DMS 273 treated with DMSO at 0.1 percent for 48 hours (cell line): ENCODE data around the gene IQSEC2.

Experiments
- DNase-seq: peaks from one replicate; lab custom pipeline; 2025; lab: John Stamatoyannopoulos, UW

Gene IQSEC2

DNA sequence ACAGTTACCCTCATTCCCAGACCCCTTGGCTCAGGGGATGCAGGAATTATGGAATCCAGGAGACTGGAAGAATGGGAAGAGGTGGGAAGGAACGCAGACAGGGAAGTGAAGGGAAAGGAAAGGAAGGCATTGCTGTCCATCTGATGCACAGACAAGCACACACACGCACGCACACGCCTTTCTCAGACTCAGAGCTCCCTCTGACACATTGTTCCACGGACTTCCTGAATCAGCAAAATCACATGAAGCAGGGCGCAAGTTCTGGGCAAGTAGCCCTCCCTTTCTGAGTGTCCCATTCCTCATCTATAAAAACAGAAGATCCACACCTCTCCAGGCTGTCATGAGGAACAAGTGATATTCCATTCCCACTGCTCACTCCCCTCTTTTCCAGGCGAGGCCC lies 13.2 kb downstream of the IQSEC2 start:
- no peak for DNase-seq

DNA sequence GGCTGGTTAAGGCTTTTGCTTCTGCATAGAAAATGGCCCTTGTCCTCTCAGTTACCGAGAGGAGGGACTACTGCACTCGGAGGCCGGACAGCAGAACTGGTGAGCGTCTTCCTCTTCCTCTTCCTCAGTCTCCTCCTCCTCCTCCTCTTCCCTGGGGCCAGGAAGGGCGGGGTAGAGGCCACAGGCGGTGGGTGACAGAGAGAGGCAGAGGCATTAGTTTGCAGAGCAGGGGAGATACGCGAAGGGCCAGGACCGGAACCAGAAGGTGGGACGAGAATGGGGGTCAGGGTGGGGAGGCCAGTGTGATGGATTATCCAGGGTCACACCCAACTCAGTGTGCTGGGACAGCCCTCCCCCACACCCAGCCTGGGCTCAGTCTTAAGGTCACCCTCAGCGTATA lies 14.5 kb downstream of the IQSEC2 start:
- no peak for DNase-seq

DNA sequence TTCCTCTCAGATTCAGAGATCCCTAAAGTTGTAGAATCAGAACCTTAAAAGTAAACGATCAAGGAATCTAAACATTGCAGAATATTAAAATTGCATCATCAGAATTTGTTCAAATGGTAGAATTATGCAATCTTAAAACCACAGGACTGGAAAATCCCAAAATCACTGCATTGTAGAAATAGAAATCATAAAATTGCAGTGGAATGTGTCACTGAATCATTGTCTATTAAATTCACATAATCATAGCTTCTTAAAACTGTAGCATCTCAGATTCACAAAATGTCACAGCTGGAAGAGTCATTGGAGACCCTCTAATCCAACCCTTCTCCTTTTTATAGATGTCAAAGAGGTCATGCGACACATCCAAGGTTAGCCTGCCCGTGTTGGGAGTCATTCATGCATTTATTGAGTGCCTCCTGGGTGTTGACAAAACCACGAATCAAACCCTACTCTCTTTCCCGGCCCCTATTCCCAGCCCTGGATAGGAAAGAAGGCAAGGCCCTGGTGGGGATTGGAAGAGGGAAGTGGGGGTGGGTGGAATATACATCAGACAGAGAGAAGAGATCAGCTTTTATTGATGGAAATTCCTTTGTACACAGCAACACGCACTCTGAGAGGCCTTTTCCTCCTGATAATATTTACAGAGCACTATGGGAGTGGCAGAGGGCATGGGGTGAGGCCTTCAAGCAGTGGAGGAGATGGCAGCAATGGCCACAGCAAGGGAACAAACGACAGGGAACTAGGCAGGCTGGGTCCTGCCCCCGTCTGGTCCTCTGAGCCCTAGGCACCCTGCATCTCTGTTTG lies 15.4 kb downstream of the IQSEC2 start:
- DNase-seq, result no peak

DNA sequence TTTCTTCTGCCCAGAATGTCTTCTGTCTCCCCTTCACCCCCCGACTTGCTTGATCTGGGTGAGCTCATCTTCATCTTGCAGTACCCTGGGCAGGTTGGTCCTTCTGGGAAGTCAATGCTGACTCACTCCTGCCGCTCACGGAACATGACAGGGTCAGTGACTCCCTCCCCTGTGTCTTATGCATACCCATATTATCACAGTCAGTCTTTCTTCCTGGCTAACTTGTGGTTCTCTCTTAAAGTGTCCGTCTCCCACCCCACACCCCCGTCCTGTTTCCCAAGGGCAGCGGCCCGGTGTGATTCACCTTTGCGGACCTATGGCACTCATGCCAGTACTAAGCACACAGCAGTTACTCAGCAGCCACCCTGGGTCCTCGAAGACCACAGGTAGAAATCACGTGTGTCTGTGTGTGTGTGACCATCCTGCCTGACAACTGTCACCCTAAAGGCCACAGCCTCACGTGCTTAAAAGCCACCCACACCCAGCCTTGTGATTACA lies 17.7 kb downstream of the IQSEC2 start:
- DNase-seq, result no peak

DNA sequence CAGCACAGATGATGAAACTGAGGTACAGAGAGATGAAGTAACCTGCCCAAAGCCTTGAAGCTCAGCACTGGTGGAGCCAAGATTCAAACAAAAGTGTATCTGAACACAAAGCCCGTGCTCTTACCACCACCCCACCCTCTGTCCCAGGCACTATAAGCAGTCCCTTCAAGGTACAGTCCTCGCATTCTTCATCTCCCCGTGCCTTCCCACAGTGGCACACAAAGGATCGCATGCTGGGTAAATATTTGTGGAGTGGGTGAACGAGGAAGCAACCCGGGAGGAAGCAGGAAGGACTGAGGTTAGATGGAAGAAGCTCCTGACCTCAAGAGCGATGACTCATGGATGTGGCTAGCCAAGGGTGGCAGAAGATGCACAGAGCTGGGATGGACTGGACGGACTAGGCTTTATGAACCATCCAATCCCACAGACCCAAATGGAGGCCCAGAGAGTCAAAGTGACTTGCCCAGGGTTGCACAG lies 18.4 kb downstream of the IQSEC2 start:
- DNase-seq, result no peak

DNA sequence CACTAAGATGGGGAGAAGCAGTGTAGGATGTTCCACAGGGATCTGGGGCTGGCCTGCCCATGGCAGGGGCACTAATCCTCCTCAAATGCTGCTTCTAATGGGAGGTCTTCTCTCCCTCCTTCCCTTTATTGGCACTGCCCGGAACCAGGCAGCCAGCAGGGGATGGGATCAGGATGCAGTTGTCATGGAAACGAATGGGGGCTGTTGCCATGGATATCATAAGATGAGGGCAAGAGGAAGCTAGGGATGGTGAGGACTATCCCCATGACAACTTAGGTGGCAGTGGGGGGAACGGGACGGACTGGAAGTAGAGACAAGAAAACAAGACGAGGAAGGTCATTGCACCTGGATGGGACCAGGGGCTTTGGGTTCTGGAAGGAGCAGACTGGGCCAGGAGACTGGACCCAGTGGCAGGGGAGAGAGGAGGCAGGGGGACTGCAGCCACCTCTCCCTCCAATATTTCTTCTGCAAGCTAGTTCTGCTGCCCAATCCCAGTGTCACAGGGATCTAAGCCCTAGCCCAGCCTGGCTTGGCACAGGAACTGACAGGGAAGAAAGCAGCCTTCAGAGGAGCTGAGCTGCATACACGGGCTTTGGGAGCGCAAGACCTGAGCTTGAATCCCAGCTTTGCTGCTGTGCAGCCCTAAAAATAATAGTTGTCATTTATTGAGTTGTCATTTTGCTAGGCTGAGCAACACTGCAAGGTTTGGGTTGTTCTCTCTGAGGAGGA lies 19.0 kb downstream of the IQSEC2 start:
- DNase-seq, result no peak

DNA sequence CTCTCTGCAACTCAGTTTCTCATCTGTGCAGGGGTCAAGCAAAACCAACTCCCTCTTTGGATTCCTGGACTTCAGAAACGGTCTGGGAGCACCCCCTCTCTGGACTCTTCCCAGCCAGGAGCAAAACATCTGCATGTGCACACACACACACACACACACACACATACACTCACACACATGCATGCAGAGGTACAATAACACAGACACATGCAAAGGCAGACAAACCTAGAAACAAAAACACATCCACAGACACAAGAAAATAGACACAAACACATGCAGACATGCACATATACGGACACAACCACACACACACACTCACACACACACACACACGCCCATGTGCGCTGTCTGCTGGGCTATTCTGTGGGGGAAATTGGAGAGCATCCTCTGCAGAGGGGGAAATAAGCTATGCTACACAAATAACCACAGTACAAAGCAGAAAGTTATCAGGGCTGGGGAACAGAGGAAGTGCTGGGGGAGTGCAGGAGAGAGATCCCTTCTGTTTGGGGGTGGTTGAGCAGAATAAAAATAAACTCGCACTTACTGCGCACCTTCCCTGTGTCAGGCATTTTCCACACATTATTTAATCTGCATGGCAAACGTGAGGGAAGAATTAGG lies 19.9 kb downstream of the IQSEC2 start:
- no peak for DNase-seq

DNA sequence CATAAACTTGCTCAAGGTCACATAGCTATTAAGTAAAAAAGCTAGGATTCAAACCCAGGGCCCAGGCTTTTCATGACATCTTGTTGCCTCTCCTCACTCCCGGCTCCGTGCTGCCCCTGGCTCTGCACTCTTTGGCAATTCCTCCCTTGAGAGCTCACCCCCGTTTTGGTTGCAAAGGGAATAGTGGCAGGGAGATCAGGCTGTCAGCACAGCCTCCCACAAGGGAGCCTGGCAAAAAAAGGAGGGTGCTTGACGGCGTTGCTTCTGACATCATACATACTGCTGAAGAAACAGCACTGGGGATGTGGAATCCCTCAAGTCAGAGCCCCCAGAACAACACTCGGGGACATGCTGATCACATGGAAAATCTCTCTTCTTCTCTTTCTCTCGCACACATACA lies 20.5 kb downstream of the IQSEC2 start:
- no peak for DNase-seq

DNA sequence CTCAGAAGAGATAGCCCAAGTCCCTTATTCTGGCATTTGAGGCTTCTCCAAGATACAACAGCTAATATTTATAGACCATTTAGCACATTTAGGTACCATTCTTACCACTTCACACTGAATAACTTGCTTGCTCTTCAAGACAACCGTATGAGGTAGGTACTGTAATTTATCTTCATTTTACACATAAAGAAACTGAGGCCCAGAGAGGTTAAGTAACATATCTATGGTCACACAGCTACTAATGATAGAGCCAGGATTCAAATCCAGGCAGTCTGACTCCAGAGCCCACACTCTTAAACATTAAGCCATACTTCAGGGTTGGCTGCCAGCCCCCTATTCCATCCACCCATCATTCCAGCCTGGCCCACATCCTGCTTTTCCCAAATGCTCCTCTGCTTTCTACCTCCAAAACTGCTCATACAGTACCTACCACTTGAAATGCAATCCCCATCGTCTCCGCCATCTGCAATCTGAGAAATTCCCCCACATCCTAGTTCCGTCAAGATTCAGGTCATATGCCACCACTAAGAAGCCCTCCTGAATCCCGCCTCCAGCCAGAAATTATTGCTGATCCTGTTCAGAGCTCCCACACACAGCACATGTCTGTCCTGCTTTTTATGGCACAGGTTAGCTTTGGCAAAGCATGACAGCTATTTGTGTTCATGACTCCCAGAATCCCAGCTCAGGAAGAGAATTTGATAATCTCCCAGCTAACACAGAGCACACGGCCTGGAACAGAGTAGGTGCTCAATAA lies 23.5 kb downstream of the IQSEC2 start:
- no peak for DNase-seq

DNA sequence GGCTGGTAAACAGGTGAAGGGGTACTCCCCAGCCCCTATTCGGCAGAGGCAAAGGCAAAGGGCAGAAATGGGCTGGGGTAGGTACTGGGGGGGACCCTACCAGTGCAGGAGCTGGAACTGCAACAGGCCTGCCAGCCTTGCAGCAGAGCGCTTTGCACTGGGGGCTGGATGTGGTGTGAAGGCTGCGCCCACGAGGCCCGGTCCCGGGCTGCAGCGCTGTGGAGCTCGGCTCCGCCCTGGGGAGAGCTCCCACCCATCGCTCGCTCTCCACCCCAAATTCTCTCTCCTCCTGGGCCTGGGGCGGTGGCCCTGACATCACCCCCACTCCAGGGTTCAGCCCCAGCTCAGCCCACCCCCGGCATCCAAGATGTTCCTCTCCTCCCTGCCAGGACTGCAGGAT lies 24.2 kb downstream of the IQSEC2 start:
- DNase-seq, result no peak

DNA sequence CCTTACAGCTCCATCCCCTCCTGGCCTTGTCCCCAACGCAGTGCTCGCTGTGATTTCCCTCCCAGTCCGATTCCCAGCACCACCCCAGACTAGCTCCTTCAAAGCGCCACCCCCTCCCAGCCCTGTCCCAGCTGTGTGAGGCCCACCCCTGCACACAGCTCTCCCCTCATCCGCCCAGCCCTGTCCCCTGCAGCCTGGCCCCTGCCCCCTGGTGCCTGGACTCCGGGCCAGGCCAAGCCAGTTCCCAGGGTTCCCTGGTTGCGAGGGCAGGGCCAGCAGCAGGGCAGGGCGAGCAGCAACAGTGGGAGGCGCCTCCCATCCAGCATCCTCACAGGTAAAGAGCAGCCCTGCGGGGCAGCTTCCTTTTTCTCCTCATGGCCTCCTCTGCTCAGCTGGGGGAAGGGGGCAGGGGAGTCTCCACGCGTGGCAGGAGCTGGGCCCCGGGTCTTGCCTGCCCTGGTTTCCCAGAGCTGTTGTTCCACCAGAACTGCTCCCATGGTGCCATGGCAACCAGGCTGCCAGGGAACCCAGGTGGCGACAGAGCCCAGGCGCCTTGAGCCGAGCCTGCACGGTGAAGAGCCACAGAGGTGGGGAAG lies 24.8 kb downstream of the IQSEC2 start:
- no peak for DNase-seq

DNA sequence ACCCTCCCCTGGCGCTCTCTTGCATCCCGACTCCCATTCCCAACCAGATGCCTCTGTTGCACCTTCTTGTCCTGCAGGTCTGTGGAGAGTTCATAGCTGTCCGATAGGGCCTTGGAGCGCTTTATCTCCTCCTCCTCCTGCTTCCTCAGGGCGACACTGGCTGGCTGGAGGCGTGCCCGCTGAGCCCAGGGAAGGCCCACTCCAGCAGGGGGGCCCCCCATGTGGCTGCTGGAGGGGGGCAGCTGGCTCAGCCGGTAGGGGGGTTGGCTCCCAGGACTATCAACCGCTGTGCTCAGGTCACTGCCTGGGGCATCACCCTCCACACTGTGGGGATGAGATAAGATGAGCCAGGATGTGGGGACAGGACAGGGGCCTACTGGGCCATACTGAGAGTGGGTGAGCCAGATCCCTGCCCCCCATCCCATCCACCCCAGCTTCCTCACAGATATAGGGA lies 25.6 kb downstream of the IQSEC2 start:
- DNase-seq, result no peak

DNA sequence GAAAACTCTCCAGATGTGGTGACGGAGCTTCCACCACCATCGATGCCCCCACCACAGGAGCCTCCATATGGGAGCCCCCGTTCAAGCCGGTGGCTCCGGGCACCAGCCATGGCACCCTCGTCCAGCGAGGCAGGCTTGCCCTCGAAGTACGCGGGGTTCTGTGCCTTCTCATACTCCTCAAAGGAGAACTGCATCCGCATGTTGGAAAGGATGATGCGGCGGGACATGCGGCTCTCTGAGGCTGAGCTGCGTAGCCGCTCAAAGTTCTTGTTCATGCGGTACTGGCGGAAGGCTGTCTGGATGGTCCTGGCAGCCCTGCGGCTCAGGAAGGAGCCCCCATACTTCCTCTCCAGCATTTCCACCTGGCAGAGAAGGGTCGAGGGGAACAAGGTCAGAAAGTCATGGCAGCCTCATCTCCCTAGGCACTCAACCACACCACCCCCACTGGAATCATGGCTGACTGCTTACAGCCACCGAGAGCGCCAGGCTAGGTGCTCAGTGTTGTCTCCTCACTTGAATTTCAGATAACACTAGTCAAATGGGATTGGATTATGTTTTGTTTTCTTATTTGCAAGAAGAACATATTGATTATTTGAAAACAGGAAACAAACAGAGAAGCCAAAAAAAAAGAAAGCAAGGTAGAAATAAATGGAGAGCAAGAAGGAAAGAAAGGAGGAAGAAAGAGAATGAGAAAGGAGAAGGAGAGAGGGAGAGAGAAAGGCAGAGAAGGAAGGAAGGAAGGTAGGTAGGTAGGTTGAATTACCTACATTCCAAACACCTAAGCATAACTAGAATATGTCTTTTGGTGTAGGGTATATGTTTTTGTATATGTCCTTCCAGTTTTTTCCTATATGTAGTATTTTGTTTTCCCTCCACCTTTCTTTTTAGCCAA lies 26.6 kb downstream of the IQSEC2 start:
- no peak for DNase-seq

DNA sequence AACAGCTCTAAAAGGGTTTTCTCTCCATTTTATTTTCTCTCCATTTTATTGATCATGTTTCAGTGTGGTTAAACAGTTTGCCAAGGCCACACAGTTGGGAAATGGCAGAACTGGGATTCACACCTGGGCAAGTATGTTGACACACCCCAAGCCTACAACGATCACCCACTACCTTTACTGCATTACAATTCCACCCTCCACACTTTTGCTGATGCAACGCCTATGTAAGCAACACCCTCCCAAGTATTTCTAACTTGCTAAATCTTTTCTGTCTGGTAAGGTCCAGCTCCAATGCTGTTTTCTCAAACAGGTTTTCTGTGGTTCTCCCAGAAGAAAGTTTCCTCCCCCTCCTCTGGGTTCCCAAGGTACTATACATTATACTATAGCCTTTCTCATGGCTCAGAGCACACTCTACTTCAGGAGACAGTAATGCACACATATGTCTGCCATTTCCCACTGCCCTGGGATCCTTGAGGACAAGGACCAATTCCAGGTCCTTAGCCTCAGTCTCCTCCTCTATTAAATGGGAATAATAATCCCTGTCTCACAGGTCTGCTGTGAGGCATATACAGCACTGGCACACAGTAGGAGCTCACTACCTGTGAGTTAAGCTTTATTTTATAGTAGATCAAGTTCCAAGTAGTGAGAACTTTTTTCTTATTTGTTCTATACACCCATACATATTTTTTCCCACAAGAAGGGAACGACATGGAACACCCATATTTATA lies 27.9 kb downstream of the IQSEC2 start:
- DNase-seq, result no peak

DNA sequence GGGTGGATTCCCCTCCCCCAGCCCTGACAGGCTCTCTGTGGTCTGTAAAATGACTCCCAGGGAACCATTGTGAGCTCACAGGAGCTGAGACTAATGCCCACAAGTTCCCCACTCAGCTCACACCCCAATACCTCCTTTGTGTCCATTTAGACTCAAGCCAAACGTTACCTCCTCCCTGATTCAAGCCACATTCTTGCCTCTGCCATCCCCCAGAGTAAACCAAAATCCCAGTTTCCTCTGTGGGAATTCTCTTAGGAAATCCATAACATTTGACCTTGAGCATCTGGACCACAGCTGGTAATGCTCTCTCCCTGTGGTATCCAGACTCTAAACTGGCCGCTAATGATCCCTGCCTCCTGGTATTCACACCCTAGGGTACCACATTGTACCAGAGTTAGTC lies 30.1 kb downstream of the IQSEC2 start:
- DNase-seq, result no peak

DNA sequence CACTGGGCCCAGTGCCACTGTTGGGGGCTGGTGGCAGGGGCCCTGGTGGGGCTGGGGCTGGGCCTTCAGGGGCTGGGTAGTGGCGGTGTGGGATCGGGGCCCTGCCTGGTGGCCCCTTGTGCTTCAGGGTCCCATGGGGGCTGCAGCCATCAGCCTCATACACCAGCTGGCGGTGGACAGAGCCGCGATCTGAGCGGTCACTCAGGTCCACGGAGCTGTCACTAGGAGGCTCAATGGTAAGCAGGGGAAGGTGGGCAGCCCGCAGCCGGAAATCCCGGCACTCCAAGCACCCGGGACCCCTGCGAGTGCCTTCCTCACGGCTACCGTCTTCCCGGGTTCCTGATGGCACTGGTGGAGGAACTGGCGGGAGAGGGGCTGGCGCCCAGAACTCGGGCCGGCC lies 30.8 kb downstream of the IQSEC2 start:
- DNase-seq, result no peak

DNA sequence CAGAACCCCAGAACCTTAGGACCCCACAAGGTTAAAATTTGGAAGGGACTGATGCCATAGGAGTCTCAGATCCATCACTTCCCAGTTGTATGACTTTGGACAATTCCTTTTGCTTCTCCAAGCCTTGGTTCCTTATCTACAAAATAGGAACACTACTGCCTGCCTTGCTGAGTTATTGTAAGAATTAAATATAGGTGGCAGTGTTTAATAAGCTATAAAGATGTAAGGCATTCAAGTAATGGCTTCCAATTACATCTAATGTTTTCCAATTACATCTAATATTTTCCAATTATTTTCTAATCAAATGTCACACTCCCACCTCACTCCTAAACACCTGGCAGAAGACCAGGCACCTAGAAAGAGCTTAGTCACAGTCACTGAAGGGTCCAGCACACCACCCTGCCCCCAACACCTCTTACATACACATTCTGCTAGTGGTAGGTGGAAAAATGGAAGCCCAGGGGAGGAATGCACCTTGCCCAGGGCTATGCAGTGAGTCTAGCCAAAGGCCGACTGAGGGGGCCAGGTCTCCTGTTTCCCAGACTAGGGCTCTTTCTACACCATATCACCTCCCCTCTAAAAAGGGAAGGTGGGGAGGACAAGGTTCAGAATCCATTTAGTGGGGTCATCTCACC lies 31.9 kb downstream of the IQSEC2 start:
- DNase-seq, result no peak

DNA sequence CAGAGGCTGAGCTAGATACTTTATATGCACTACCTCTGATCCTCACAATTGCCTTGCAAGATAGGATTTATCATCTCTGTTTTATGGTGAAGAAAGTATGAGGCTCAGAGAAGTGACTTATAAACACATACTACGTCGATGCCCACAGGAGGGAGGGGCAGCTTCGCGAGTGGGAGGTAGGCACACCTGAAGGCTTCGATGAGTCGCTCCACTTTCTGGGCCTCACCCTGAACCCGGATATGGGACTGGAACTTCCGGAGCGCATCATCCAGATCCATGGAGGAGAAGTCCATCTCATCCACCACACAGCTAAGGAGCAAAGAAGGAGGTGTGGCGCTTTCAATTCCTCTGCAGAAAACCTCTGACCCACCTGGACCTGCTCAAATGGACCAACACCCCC lies 33.5 kb downstream of the IQSEC2 start:
- DNase-seq, result no peak

DNA sequence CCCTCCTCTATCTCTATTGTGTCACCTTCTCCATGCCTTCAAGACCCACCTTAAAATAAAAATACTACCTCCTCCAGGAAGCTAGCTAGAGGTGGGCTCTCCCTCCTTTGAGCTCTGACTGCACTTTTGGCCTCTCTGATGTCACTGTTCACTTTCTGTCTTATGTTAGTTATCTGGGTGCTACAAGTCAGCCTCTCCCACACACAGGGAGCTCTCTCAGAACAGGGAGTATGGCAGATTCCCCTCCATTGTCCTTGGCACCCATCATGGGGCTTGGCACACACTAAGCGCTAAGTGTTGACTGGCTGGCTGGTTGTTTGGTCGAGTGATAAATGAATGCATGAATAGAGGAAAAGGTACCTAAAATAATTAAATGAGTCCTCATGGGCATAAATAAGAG lies 35.2 kb downstream of the IQSEC2 start:
- DNase-seq, result no peak
